BLaER1 treated with 17β-estradiol and CSF1 and Interleukin-3, amounts not matched to agents 10 nM and 100 nM (cell line): ENCODE results near the gene HVCN1.
"Not testable (repeated sequence)": the region's sequence is repeated elsewhere in the genome, so short reads cannot be mapped to it uniquely, and the experiment has no call there.

Source experiments
- H3K27ac ChIP-seq, 11 experiments: shearing (Covaris generic); formaldehyde crosslinking; 2 replicates each; pipeline ENCODE4 v1.8.1; 2022
- H3K27me3 ChIP-seq, 11 experiments: shearing (Covaris generic); formaldehyde crosslinking; 2 replicates each; pipeline ENCODE4 v1.8.1; 2022
- H3K36me3 ChIP-seq, 11 experiments: shearing (Covaris generic); formaldehyde crosslinking; 2 replicates each; pipeline ENCODE4 v1.8.1; 2022
- H3K4me1 ChIP-seq, 10 experiments: shearing (Covaris generic); formaldehyde crosslinking; 2 replicates each; pipeline ENCODE4 v1.8.1; 2022
- H3K4me2 ChIP-seq, 11 experiments: shearing (Covaris generic); formaldehyde crosslinking; 2 replicates each; pipeline ENCODE4 v1.8.1; 2022
- H3K4me3 ChIP-seq, 10 experiments: shearing (Covaris generic); formaldehyde crosslinking; 2 replicates each; pipeline ENCODE4 v1.8.1; 2022
- H3K9ac ChIP-seq, 11 experiments: shearing (Covaris generic); formaldehyde crosslinking; 2 replicates each; pipeline ENCODE4 v1.8.1; 2022
- H3K9me3 ChIP-seq, 11 experiments: shearing (Covaris generic); formaldehyde crosslinking; replicated peaks in 1 of 11; 2 replicates each; pipeline ENCODE4 v1.8.1; 2022
- H4K20me1 ChIP-seq, 11 experiments: shearing (Covaris generic); formaldehyde crosslinking; 2 replicates each; pipeline ENCODE4 v1.8.1; 2022
- Cebpa-rat ChIP-seq, 11 experiments: shearing (Covaris generic); IDR thresholded peaks; 2 replicates each; pipeline ENCODE4 v1.8.1; 2022

Gene HVCN1

DNA sequence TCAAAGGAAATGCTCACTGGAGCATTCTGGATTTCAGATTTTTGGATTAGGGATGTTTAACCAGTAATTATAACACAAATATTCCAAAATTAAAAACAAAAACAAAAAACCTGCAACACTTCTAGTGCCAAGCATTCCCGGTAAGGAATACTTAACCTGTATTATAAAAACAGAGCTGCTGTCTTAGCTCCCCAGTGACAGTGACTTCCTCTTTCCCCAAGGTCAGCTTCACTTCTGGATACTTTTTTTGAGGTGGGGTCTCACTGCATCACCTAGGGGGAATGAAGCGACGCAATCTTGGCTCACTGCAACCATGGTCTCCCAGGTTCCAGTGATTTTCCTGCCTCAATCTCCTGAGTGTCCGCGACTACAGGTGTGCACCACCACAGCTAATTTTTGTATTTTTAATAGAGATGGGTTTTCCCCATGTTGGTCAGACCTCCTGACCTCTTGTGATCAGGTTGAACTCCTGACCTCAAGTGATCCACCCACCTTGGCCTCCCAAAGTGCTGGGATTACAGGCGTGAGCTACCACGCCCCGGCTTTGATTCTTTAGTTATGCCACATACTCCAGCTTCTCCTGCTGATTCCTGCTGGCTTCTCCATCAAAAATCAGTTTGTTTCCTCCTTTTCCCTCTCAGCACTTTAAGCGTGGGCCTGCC is 37.9 kb upstream of the HVCN1 start:
- Histone ChIP-seq H3K27me3 (no peaks in the 10 kb centered on the region), H3K4me1 (peaks cover 7 to 25% (median 10%) of the 10 kb centered on the region in 10 experiments; a peak in 19 of 20 replicates), H4K20me1 (peaks cover 54 to 100% (median 90%) of the 10 kb centered on the region in 11 experiments; a peak in 21 of 22 replicates), H3K9me3 (no peaks in the 10 kb centered on the region), H3K4me3 (no peak overlapping the region), H3K36me3 (peaks cover 92 to 100% (median 100%) of the 10 kb centered on the region in 11 experiments), H3K27ac (no peak overlapping the region), H3K9ac (no peak overlapping the region), H3K4me2 (no peak overlapping the region)
- TF ChIP-seq Cebpa-rat (IDR thresholded peaks at IDR 0.05), result no peak

DNA sequence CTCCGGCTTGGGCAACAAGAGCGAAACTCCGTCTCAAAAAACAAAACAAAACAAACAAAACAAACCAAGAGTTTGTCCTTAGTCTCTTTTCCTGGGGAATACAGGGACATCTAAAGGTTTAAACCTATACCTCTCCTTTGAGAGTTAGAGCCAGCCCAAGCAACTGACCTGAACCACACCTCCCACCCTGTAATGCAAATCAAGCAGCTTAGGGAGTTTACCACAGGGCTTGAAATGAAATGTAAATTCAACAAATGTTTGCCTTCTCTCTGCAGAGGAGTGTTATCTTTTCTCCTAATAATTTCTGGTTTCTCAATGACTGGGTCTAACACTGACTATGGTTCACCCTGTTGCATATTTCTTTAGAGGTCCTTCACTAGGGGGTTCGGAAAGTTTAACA is 37.1 kb upstream of the HVCN1 start:
- no peak overlapping the region for H3K4me3 ChIP-seq
- H3K9me3 ChIP-seq, result no peaks in the 10 kb centered on the region
- H3K27me3 ChIP-seq, result no peaks in the 10 kb centered on the region
- peaks cover 0 to 17% (median 2%) of the 10 kb centered on the region in 10 experiments; a peak in 11 of 20 replicates for H3K4me1 ChIP-seq
- no peak overlapping the region for H3K4me2 ChIP-seq
- no peak for TF ChIP-seq Cebpa-rat (IDR thresholded peaks at IDR 0.05)
- H4K20me1 ChIP-seq, result peaks cover 50 to 100% (median 85%) of the 10 kb centered on the region in 11 experiments; a peak in 21 of 22 replicates
- no peak overlapping the region for H3K9ac ChIP-seq
- H3K27ac ChIP-seq, result no peak overlapping the region
- peaks cover 98 to 100% (median 100%) of the 10 kb centered on the region in 11 experiments for H3K36me3 ChIP-seq

DNA sequence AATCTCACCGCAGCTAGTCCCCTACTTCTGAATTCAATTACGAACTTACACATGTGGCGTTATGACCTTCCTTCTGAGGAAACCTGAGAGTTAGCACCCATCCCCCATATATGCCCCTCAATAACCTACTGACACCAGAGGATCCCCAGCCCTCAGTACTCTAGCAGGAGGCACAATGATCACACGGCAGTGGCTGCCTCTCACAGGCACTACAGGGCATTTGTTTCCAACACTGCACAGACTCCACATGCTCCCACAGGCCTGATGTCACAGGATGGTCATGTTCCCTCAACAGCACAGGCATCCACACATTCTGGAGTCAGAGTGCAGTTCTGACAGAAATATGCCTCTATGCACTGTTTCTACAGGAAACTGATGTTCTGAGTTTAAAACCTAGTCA is 36.4 kb upstream of the HVCN1 start:
- Histone ChIP-seq H3K9ac (0 out of 22 replicates have a peak overlapping the region, but pooled peaks of 1 of the 11 experiments have one; percentile 14), H3K4me1 (peaks cover 0 to 11% (median 0%) of the 10 kb centered on the region in 10 experiments; a peak in 2 of 20 replicates)

DNA sequence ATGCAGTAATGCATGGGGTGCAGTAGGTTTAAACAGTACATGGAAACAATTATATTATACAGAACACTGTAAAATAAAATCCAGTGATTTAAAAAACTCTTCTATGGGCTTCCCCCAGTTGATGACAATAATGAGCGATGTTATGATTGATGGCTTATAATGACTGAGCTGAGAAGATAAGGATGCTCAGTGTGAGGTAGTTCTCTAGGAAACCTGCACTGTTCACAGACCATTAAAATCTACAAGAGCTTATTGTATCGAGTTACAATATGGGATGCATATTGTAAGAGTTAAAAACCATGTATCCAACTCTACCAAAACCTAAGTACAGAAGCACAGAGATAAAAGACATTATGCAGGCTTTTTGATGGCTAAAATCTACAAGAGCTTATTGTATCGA is 34.0 kb upstream of the HVCN1 start:
- H3K27ac ChIP-seq, H3K9ac ChIP-seq, H3K4me2 ChIP-seq, H3K4me3 ChIP-seq, H3K4me1 ChIP-seq, H3K9me3 ChIP-seq, H3K27me3 ChIP-seq: not testable (repeated sequence)
- H4K20me1 ChIP-seq, result peaks cover 37 to 96% (median 73%) of the 10 kb centered on the region in 11 experiments; a peak in 21 of 22 replicates
- H3K36me3 ChIP-seq, result peaks cover 99 to 100% (median 100%) of the 10 kb centered on the region in 11 experiments

More for the DNA sequence above, 36.4 kb upstream of the HVCN1 start:
- Histone ChIP-seq H3K9me3 (no peaks in the 10 kb centered on the region), H3K4me3 (no peak overlapping the region), H4K20me1 (peaks cover 50 to 97% (median 82%) of the 10 kb centered on the region in 11 experiments; a peak in 21 of 22 replicates), H3K27ac (no peak overlapping the region), H3K36me3 (peaks cover 98 to 100% (median 100%) of the 10 kb centered on the region in 11 experiments), H3K27me3 (no peaks in the 10 kb centered on the region), H3K4me2 (no peak overlapping the region)
- no peak for TF ChIP-seq Cebpa-rat (IDR thresholded peaks at IDR 0.05)

DNA sequence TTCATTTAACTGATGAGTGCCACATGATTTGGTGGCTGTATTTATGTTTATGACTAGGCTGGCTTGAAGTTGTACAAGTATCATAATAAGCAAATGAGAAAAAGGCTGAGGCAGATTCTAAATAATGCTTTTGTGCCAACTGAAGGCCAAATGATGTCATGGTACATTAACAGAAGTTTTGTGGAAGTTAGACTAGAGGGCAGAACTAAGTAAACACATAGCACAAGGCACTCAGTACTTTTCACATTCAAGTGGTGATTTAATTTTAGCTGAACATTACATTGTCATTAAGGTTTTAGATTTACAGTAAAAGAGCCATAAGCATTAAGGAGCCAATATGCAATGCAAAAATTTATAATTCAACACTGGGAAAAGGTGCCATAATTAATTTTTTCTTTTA is 32.7 kb upstream of the HVCN1 start:
- Histone ChIP-seq H3K4me2 (no peak overlapping the region), H4K20me1 (peaks cover 24 to 88% (median 63%) of the 10 kb centered on the region in 11 experiments; a peak in 21 of 22 replicates), H3K9ac (no peak overlapping the region), H3K9me3 (no peaks in the 10 kb centered on the region), H3K27ac (no peak overlapping the region), H3K4me1 (peaks cover 0 to 7% (median 0%) of the 10 kb centered on the region in 10 experiments; a peak in 1 of 20 replicates), H3K36me3 (peaks cover 96 to 100% (median 100%) of the 10 kb centered on the region in 11 experiments), H3K4me3 (no peak overlapping the region), H3K27me3 (no peaks in the 10 kb centered on the region)
- TF ChIP-seq Cebpa-rat (IDR thresholded peaks at IDR 0.05), result no peak

DNA sequence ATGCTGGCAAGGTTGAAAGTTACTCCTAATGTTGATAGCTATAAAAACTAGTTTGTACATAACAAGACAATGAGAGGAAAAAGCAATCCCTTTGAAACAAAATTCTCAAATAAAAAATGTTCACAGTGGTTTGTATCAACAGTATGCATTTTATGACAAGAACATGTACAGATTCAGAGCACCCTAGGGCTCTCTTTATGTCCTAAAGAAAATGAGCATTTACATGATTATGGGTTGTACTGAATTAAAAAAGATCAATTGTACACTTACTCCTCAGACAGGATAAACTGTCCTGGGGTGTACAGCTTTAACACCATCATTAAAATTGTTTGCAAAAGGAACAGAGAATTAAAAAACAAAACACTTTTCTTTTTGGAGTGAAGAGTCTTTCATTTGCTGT is 31.6 kb upstream of the HVCN1 start:
- no peak overlapping the region for H3K4me2 ChIP-seq
- no peak for TF ChIP-seq Cebpa-rat (IDR thresholded peaks at IDR 0.05)
- peaks cover 88 to 99% (median 93%) of the 10 kb centered on the region in 11 experiments for H3K36me3 ChIP-seq

DNA sequence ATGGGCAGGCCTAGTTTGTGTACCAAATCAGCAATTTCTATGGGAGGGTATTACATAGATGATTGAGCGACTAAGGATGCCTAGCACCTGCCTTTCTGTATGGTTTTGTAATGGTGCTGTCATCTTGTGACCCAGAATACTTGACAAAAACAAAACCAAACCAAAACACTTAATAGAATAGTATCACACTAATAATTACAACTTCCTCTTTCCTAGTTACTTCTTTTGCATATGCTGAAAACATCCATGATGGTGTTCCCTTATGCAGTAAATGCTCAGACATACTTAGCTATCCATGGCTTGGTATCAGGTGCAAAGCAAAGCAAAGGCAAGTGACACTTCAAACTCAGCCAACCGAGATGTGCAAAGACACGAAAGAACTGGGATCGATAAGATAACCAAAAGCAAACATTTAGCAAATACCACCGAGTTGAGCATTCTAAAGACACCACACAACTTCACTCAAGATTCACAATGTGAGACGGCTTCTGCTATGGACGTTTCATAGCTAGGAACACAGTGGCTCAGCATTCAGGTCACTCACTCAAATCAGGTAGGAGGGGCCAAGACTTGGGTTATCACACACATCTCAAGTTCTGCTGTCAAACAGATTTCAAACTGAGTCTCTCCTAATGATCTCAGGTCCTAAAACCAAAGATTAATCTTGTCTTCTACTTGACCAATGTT is 29.4 kb upstream of the HVCN1 start:
- Histone ChIP-seq H3K36me3 (peaks cover 67 to 79% (median 72%) of the 10 kb centered on the region in 11 experiments), H3K27ac (no peak overlapping the region), H3K4me2 (no peak overlapping the region)

More for the DNA sequence above, 31.6 kb upstream of the HVCN1 start:
- H3K4me3 ChIP-seq, result no peak overlapping the region
- no peak overlapping the region for H3K9ac ChIP-seq
- no peaks in the 10 kb centered on the region for H3K27me3 ChIP-seq
- H4K20me1 ChIP-seq, result peaks cover 14 to 78% (median 53%) of the 10 kb centered on the region in 11 experiments; a peak in 21 of 22 replicates
- peaks cover 0 to 7% (median 0%) of the 10 kb centered on the region in 10 experiments; a peak in 1 of 20 replicates for H3K4me1 ChIP-seq
- no peaks in the 10 kb centered on the region for H3K9me3 ChIP-seq
- no peak overlapping the region for H3K27ac ChIP-seq

DNA sequence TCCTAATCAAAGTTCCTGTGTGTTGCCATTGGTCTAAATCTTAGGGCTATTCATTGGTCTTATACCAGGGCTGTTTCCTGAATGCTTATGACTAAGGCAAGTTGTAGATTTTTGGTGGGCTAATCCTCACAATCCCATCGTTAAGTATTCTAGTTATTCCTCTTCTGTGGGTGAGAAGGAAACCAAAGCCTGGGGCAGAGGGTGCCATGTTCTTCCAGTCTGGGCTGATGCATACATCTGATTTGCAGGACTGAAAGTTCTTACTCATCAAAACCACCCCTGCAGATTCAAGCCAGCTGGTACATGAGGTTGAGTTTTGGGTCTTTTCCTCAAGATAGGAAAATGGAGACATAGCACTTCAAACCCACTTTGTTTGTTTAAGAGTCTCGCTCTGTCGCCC is 28.1 kb upstream of the HVCN1 start:
- Histone ChIP-seq H3K36me3 (peaks cover 54 to 69% (median 58%) of the 10 kb centered on the region in 11 experiments), H3K4me1 (peaks cover 0 to 7% (median 0%) of the 10 kb centered on the region in 10 experiments; a peak in 1 of 20 replicates), H3K4me3 (no peak overlapping the region), H4K20me1 (peaks cover 0 to 43% (median 20%) of the 10 kb centered on the region in 11 experiments; a peak in 14 of 22 replicates), H3K27ac (no peak overlapping the region), H3K9me3 (no peaks in the 10 kb centered on the region), H3K9ac (no peak overlapping the region), H3K27me3 (no peaks in the 10 kb centered on the region), H3K4me2 (no peak overlapping the region)
- no peak for TF ChIP-seq Cebpa-rat (IDR thresholded peaks at IDR 0.05)

More for the DNA sequence above, 29.4 kb upstream of the HVCN1 start:
- H3K27me3 ChIP-seq, result no peaks in the 10 kb centered on the region
- H3K4me3 ChIP-seq, result no peak overlapping the region
- H3K9ac ChIP-seq, result no peak overlapping the region
- no peaks in the 10 kb centered on the region for H3K9me3 ChIP-seq
- H3K4me1 ChIP-seq, result peaks cover 0 to 7% (median 0%) of the 10 kb centered on the region in 10 experiments; a peak in 1 of 20 replicates
- peaks cover 2 to 56% (median 32%) of the 10 kb centered on the region in 11 experiments; a peak in 20 of 22 replicates for H4K20me1 ChIP-seq
- no peak for TF ChIP-seq Cebpa-rat (IDR thresholded peaks at IDR 0.05)

DNA sequence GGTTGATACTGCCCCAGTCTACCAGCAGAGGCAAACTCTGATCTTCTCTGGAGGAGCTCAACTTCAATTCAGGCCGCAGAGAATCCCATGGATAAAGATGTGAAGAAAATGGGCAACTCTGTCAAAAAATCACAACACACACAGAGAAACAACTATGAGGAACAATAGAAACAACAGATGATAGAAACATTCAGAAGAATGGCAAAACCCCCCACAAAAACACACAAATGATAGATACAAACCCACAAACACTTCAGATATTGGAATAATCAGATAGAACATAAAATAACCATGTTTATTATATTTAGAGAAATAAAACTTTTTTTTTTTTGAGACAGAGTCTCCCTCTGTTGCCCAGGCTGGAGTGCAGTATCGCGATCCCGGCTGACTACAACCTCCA is 20.0 kb upstream of the HVCN1 start:
- no peak overlapping the region for H3K9ac ChIP-seq
- H3K4me3 ChIP-seq, result no peak overlapping the region
- H3K36me3 ChIP-seq, result peaks cover 0 to 13% (median 0%) of the 10 kb centered on the region in 11 experiments; a peak in 1 of 22 replicates
- no peaks in the 10 kb centered on the region for H4K20me1 ChIP-seq
- no peak for TF ChIP-seq Cebpa-rat (IDR thresholded peaks at IDR 0.05)
- H3K4me2 ChIP-seq, result no peak overlapping the region
- H3K9me3 ChIP-seq, result no peaks in the 10 kb centered on the region
- H3K27ac ChIP-seq, result no peak overlapping the region
- no peaks in the 10 kb centered on the region for H3K27me3 ChIP-seq
- H3K4me1 ChIP-seq, result no peaks in the 10 kb centered on the region
